ENCODE data around the gene ABO. TPM values are rescaled to one million over a fixed set of nuclear protein-coding genes. Genes with fewer than 3 reads are reported as not detected.

Gene ABO
- total RNA-seq, 1 experiment from 2014 or later: 1.2 TPM

DNA sequence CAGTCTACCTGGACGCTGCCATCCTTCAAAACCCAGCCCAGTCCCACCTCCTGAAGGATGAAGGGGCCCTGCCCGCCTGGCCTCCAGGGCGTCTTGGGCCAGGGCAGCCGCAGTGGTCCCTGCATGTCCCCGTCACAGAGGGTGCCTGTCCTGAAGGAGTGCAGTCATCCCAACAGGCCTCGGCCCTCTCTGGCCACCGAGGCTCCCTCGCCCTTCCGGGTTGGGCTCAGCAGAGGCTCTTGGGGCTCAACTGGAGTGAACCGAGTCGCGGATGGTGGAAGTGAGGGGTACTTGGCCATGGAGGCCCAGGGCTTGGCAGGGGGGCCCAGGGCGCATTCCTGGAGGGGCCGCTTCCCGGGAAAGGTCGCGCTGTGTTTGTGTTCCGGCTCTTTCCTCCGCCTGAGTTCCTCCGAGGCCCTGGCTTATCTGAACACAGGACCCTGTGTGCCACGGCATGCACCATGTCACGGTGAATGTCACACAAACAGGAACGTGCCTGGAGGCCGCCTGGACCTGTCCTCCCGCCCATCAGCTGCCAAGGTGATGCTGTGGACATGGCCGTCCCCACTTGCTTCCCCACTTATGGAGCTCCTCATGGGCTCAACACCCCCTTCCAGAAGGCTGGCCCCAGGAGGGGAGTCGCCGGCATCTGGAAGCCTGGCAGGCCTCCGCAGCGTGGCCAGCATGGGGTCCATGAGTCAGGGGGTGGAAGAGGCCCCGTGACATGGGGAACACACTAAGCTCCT is 40.3 kb downstream of the ABO start:
- Histone ChIP-seq H3K9me2 (ENCODE audit: insufficient read depth) (no peaks in the 10 kb centered on the region), H3K4me2 (ENCODE audit: low read length) (no peak overlapping the region), H3K4me1 (ENCODE audit: control insufficient read depth in 1 of 2, insufficient read depth in 2 of 2, low read length in 2 of 2) (peaks cover 16 to 17% of the 10 kb centered on the region in 2 experiments; a peak in 3 of 4 replicates), H3K9ac (ENCODE audit: low read length) (no peak overlapping the region), H3K36me3 (ENCODE audit: control insufficient read depth in 1 of 2, insufficient read depth in 2 of 2, low read length in 2 of 2) (no peaks in the 10 kb centered on the region), H3K27me3 (ENCODE audit: insufficient read depth, low read length) (no peaks in the 10 kb centered on the region), H3K27ac (ENCODE audit: low read depth, low read length) (no peak overlapping the region), H3K9me3 (ENCODE audit: control insufficient read depth in 1 of 2, insufficient read depth in 1 of 2, low read depth in 1 of 2, low read length in 2 of 2) (no peaks in the 10 kb centered on the region), H2AFZ (ENCODE audit: low read depth, low read length, poor library complexity, severe bottlenecking) (no peak overlapping the region), H4K20me1 (ENCODE audit: insufficient read depth) (no peaks in the 10 kb centered on the region), H3K4me3 (replicated peaks in 1 of 2; ENCODE audit: low read depth in 1 of 2, low read length in 2 of 2) (no peak overlapping the region), H3K79me2 (ENCODE audit: insufficient read depth, low read length) (no peaks in the 10 kb centered on the region)
- ATAC-seq: no peak
- TF ChIP-seq YY1 (IDR thresholded peaks at IDR 0.05; ENCODE audit: extremely low read depth, insufficient replicate concordance, low read depth, low read length) (no peak), CTCF (IDR thresholded peaks at IDR 0.05 in 2 of 3, conservative IDR thresholded peaks at IDR 0.05 in 1 of 3; ENCODE audit: borderline replicate concordance in 1 of 3, insufficient read depth in 1 of 3, low read depth in 2 of 3, low read length in 2 of 3) (no peak)
- intact Hi-C loops (cut with micrococcal nuclease): no loop called here
- BruUV-seq (replicated peaks): no TSS peak
- ChIA-PET CTCF (no interaction called here), RAD21 (ENCODE audit: low non-redundant PET in 1 of 2, low total read pairs in 2 of 2, uncharacterized antibody in 2 of 2, unreplicated experiment in 2 of 2) (no interaction called here), POLR2A (no interaction called here)
- DNase-seq (ENCODE audit: low read depth, low spot score): no peak

GRCh38 chr9:133233681-133234432 is 41.1 kb downstream of the ABO start:
- H3K9ac ChIP-seq (ENCODE audit: low read length): no peak overlapping the region
- BruUV-seq (replicated peaks): no TSS peak
- intact Hi-C loops (cut with micrococcal nuclease): no loop called here
- no peaks in the 10 kb centered on the region for H3K27me3 ChIP-seq (ENCODE audit: insufficient read depth, low read length)
- H3K9me2 ChIP-seq (ENCODE audit: insufficient read depth): no peaks in the 10 kb centered on the region
- H3K79me2 ChIP-seq (ENCODE audit: insufficient read depth, low read length): no peaks in the 10 kb centered on the region
- no peak overlapping the region for H3K4me2 ChIP-seq (ENCODE audit: low read length)
- H3K4me3 ChIP-seq (replicated peaks in 1 of 2; ENCODE audit: low read depth in 1 of 2, low read length in 2 of 2): no peak overlapping the region
- ATAC-seq (no peak), DNase-seq (ENCODE audit: low read depth, low spot score) (no peak)
- H3K9me3 ChIP-seq (ENCODE audit: control insufficient read depth in 1 of 2, insufficient read depth in 1 of 2, low read depth in 1 of 2, low read length in 2 of 2): no peaks in the 10 kb centered on the region
- CTCF ChIA-PET: no interaction called here
- H3K36me3 ChIP-seq (ENCODE audit: control insufficient read depth in 1 of 2, insufficient read depth in 2 of 2, low read length in 2 of 2): no peaks in the 10 kb centered on the region
- no peaks in the 10 kb centered on the region for H4K20me1 ChIP-seq (ENCODE audit: insufficient read depth)
- POLR2A ChIA-PET: no interaction called here
- peaks cover 8 to 10% of the 10 kb centered on the region in 2 experiments; a peak in 3 of 4 replicates for H3K4me1 ChIP-seq (ENCODE audit: control insufficient read depth in 1 of 2, insufficient read depth in 2 of 2, low read length in 2 of 2)
- H2AFZ ChIP-seq (ENCODE audit: low read depth, low read length, poor library complexity, severe bottlenecking): no peak overlapping the region
- RAD21 ChIA-PET (ENCODE audit: low non-redundant PET in 1 of 2, low total read pairs in 2 of 2, uncharacterized antibody in 2 of 2, unreplicated experiment in 2 of 2): no interaction called here
- no peak overlapping the region for H3K27ac ChIP-seq (ENCODE audit: low read depth, low read length)
- TF ChIP-seq SP1 (IDR thresholded peaks at IDR 0.05; ENCODE audit: low read depth) (no peak), ZFX (IDR thresholded peaks at IDR 0.05) (no peak), ZNF274 (IDR thresholded peaks at IDR 0.05; ENCODE audit: low read depth, low read length) (no peak), SRF (IDR thresholded peaks at IDR 0.05; ENCODE audit: low read depth) (no peak), TCF7L2 (IDR thresholded peaks at IDR 0.05; ENCODE audit: borderline replicate concordance, extremely low read depth, insufficient read depth, insufficient read length) (no peak), POLR2AphosphoS5 (IDR thresholded peaks at IDR 0.05; ENCODE audit: low read depth, low read length) (no peak), ELF1 (IDR thresholded peaks at IDR 0.05; ENCODE audit: borderline replicate concordance, low read depth) (no peak), YY1 (IDR thresholded peaks at IDR 0.05; ENCODE audit: extremely low read depth, insufficient replicate concordance, low read depth, low read length) (no peak), ATF3 (IDR thresholded peaks at IDR 0.05) (no peak)
- TF ChIP-seq, protein P1, sequence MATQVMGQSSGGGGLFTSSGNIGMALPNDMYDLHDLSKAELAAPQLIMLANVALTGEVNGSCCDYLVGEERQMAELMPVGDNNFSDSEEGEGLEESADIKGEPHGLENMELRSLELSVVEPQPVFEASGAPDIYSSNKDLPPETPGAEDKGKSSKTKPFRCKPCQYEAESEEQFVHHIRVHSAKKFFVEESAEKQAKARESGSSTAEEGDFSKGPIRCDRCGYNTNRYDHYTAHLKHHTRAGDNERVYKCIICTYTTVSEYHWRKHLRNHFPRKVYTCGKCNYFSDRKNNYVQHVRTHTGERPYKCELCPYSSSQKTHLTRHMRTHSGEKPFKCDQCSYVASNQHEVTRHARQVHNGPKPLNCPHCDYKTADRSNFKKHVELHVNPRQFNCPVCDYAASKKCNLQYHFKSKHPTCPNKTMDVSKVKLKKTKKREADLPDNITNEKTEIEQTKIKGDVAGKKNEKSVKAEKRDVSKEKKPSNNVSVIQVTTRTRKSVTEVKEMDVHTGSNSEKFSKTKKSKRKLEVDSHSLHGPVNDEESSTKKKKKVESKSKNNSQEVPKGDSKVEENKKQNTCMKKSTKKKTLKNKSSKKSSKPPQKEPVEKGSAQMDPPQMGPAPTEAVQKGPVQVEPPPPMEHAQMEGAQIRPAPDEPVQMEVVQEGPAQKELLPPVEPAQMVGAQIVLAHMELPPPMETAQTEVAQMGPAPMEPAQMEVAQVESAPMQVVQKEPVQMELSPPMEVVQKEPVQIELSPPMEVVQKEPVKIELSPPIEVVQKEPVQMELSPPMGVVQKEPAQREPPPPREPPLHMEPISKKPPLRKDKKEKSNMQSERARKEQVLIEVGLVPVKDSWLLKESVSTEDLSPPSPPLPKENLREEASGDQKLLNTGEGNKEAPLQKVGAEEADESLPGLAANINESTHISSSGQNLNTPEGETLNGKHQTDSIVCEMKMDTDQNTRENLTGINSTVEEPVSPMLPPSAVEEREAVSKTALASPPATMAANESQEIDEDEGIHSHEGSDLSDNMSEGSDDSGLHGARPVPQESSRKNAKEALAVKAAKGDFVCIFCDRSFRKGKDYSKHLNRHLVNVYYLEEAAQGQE (IDR thresholded peaks at IDR 0.05; ENCODE audit: low read depth): no peak

All from HCT116 (cell line).